ENCODE measurements around the gene CPEB3.

DNA sequence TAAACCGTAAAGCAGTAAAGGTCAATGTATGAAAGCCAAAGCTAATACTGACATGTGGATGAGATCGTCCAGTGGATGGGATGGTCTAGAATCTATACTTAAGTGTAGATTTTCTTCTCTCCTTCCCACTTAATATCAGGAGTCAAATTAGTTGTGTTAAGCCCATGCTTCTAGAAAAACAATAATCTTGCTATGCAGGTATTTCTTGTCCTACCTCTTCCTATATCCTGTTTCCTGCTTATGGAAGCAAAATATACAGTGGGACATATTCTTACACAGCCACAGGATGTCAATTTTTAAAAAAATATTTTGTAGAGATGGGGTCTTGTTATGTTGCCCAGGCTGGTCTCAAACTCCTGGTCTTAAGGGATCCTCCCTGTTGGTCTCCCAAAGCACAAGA lies 27.5 kb downstream of the CPEB3 start:
- TF ChIP-seq, protein P1, sequence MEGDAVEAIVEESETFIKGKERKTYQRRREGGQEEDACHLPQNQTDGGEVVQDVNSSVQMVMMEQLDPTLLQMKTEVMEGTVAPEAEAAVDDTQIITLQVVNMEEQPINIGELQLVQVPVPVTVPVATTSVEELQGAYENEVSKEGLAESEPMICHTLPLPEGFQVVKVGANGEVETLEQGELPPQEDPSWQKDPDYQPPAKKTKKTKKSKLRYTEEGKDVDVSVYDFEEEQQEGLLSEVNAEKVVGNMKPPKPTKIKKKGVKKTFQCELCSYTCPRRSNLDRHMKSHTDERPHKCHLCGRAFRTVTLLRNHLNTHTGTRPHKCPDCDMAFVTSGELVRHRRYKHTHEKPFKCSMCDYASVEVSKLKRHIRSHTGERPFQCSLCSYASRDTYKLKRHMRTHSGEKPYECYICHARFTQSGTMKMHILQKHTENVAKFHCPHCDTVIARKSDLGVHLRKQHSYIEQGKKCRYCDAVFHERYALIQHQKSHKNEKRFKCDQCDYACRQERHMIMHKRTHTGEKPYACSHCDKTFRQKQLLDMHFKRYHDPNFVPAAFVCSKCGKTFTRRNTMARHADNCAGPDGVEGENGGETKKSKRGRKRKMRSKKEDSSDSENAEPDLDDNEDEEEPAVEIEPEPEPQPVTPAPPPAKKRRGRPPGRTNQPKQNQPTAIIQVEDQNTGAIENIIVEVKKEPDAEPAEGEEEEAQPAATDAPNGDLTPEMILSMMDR (IDR thresholded peaks at IDR 0.05): no peak
- TF ChIP-seq POLR2A (IDR thresholded peaks at IDR 0.05): no peak
